Cardiac muscle cell (in vitro differentiated cells and primary cell): Measurements from ENCODE around the gene USP32. TPM values are rescaled to one million over a fixed set of nuclear protein-coding genes. Genes with fewer than 3 reads are reported as not detected.

Source experiments
- DNase-seq, 2 donors: peaks; one replicate each; pipeline versions ENCODE4 v3.0.0 to v3.0.0-alpha.2; 2010 to 2017; ENCODE audit warnings: low read depth in 1 of 2, low spot score in 1 of 2
- H3K27ac ChIP-seq: fragments of 200-600 bp; sonication (generic); 2 replicates; pipeline ENCODE4 v1.5.1; 2016
- H3K27me3 ChIP-seq: fragments of 200-600 bp; sonication (generic); 2 replicates; pipeline ENCODE4 v1.6.0; 2016; ENCODE audit warnings: control low read depth
- H3K36me3 ChIP-seq: fragments of 200-600 bp; sonication (generic); 2 replicates; pipeline ENCODE4 v1.5.1; 2016; ENCODE audit warnings: control low read depth
- H3K4me1 ChIP-seq: fragments of 200-600 bp; sonication (generic); 2 replicates; pipeline ENCODE4 v1.8.1; 2017; ENCODE audit warnings: low read depth, mild to moderate bottlenecking, mixed run types
- H3K4me3 ChIP-seq: fragments of 200-600 bp; sonication (generic); 2 replicates; pipeline ENCODE4 v1.5.1; 2016; ENCODE audit warnings: mild to moderate bottlenecking
- H3K9me3 ChIP-seq: fragments of 200-600 bp; sonication (generic); 2 replicates; pipeline ENCODE4 v1.5.1; 2017; ENCODE audit warnings: low read depth, mild to moderate bottlenecking, control low read depth
- polyA plus RNA-seq: library from polyadenylated mRNA; unstranded; fragments of >200 nt; fragmentation: Nextera tagmentation; extraction: Ambion mirVana; gene quantifications from 2 replicates; pipeline ENCODE4 v1.2.1, GENCODE V29; 2016
- total RNA-seq: library from RNA; depleted of rRNA; stranded (reverse); fragments of >200 nt; gene quantifications from 2 replicates; pipeline ENCODE4 v1.2.3, GENCODE V29; 2016
- TF ChIP-seq, protein P1 (sequence below): IDR thresholded peaks from 2 replicates; pipeline ENCODE4 v1.5.1; 2012; ENCODE audit warnings: low read depth, mild to moderate bottlenecking, low read length

USP32 gene
- total and polyA plus RNA-seq, 2 experiments from 2014 or later = 19.7 to 32.2 TPM

DNA sequence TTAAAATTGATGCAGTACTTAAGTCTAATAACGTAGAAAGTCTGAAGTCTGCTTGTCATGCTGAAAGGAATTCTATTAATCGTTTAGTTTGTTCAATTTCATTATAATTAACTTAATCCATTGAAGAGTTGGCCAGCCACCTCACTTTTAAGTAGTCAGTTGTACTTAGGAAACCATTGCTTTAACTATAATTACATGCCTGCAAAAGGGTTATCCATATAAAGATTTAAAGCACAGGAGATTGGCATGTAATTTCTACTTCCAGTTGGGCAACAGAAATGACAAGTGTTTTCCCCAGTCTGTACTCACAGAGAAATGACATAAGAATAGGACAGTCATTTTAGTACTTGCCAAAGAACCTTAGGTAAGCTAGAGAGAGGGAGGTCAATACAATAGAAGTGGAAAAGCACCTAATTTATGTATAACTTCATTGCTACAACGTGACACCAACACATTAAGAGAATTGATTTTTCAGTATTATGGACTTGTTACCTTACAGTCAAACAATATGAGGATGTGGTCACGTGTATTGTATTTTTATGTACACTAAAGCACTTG lies 3.7 kb upstream of the USP32 start:
- Histone ChIP-seq H3K4me1 (peaks cover 14% of the 10 kb centered on the region), H3K4me3 (no peak overlapping the region), H3K9me3 (no peaks in the 10 kb centered on the region), H3K36me3 (no peaks in the 10 kb centered on the region), H3K27ac (no peak overlapping the region), H3K27me3 (no peaks in the 10 kb centered on the region)
- no peak for DNase-seq
- TF ChIP-seq, protein P1, sequence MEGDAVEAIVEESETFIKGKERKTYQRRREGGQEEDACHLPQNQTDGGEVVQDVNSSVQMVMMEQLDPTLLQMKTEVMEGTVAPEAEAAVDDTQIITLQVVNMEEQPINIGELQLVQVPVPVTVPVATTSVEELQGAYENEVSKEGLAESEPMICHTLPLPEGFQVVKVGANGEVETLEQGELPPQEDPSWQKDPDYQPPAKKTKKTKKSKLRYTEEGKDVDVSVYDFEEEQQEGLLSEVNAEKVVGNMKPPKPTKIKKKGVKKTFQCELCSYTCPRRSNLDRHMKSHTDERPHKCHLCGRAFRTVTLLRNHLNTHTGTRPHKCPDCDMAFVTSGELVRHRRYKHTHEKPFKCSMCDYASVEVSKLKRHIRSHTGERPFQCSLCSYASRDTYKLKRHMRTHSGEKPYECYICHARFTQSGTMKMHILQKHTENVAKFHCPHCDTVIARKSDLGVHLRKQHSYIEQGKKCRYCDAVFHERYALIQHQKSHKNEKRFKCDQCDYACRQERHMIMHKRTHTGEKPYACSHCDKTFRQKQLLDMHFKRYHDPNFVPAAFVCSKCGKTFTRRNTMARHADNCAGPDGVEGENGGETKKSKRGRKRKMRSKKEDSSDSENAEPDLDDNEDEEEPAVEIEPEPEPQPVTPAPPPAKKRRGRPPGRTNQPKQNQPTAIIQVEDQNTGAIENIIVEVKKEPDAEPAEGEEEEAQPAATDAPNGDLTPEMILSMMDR = no peak

DNA sequence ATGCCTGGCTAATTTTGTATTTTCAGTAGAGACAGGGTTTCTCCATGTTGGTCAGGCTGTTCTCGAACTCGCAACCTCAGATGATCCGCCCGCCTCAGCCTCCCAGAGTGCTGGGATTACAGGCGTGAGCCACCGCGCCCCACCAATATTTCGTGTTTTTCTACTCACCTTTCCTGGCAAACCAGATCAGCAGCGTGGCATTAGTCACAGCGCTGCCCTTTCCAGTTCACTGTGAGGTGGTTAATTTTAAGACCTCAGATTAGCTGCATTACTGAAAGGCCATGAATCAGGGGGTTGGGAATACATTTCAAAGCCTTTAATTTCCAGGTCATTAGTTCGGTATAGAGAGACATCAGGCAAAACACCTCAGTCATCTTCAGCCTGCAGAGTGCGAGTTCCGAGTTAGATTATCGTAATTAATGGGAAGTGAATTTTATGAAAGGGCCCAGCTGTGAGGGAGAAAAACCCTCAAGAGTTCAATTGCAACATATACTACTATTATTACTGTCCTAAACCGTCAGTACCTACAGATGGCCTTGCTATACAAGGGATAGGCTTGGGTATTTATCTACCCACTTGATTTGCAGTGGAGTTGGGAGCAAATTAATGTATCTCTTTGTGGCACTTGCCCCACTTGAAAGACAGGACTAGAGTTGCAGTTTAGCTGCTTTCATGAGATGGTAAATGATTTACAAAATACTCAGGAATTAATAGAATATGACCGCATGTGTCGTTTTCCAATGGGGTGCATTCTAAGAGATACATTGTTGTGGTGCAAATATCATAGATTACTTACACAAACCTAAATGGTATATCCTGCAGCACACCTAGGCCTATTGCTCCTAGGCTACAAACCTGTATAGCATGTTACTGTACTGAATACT lies 2.1 kb upstream of the USP32 start:
- Histone ChIP-seq H3K4me3 (no peak overlapping the region), H3K9me3 (no peaks in the 10 kb centered on the region), H3K4me1 (peaks cover 21% of the 10 kb centered on the region), H3K27ac (no peak overlapping the region), H3K36me3 (no peaks in the 10 kb centered on the region), H3K27me3 (no peaks in the 10 kb centered on the region)
- TF ChIP-seq, protein P1 = no peak
- DNase-seq = no peak

DNA sequence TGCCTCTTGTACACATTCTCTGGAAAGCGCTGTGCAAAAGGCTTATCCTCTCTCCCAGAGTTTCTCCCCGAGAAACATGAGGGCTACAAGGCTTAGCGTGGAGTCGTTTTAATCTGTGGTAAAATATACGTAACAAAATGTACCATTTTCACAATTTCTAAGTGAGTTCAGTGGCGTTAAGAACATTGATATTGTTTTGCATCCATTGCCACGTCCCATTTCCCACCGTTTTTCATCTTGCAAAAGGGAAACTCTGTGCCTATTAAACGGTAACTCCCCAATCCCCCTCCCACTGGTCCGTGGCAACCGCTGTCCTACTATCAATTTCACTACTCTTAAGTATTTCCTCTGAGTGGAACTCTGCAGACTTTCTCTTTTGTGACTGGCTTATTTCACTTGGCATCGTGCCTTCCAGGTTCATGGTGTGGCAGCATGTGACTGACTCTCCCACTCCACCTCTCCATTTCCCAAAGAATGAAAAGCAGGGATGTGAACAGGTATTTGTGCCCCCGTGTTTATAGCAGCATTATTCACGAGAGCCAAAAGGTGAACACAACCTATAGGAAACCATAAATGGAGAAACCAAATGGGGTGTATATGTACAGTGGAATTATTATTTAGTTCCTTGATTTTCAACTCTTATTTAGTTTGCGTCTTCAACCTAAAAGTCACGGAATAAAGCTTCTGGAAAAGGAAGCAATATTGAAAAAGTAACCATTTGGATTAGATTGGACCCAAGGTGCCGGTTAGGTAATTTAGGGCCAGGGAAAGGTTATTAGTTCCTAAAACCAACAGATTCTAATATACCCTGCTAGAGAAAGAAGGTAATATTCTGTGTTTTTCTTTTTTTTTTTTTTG lies 1.1 kb upstream of the USP32 start:
- H3K27me3 ChIP-seq = no peaks in the 10 kb centered on the region
- no peaks in the 10 kb centered on the region for H3K36me3 ChIP-seq
- no peaks in the 10 kb centered on the region for H3K9me3 ChIP-seq
- DNase-seq = peak; percentile 32 to 80
- H3K27ac ChIP-seq = peak overlapping the region; percentile 95
- TF ChIP-seq, protein P1 = no peak
- H3K4me3 ChIP-seq = peak overlapping the region; percentile 90
- H3K4me1 ChIP-seq = peaks cover 31% of the 10 kb centered on the region

DNA sequence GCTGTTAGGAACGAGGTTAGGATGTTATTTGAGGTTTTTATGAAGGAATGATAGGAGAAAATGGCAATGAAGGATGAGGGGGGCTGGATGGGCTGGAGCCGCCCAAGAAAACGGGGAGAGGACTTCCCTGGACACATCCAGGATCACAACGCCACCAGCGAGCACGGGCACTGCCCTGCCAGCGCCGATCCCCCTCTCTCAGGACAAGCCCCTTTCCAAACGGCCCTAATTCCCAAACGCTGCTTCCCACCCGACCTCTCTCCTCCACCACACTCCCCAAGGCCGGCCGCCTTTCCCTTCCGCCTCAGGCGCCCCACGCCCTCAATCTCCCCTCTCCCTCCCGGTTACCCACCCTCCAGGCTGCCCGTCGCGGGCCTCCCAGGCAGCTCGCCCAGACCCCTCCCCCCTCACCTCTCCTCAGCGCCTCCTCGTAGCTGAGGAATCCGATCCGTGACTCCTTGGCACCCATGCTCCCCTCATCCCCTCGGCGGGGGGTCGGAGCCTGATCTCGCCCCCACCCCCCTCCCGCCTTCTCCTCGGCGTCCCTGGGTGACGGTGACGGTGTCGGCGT lies 377 bp downstream of the USP32 start:
- H3K36me3 ChIP-seq = no peaks in the 10 kb centered on the region
- TF ChIP-seq, protein P1 = no peak
- peak overlapping the region; percentile 90 for H3K4me3 ChIP-seq
- peak overlapping the region; percentile 95 for H3K27ac ChIP-seq
- H3K27me3 ChIP-seq = no peaks in the 10 kb centered on the region
- peaks cover 33% of the 10 kb centered on the region for H3K4me1 ChIP-seq
- peak in 1 of 2 donors; percentile 85 for DNase-seq
- no peaks in the 10 kb centered on the region for H3K9me3 ChIP-seq

DNA sequence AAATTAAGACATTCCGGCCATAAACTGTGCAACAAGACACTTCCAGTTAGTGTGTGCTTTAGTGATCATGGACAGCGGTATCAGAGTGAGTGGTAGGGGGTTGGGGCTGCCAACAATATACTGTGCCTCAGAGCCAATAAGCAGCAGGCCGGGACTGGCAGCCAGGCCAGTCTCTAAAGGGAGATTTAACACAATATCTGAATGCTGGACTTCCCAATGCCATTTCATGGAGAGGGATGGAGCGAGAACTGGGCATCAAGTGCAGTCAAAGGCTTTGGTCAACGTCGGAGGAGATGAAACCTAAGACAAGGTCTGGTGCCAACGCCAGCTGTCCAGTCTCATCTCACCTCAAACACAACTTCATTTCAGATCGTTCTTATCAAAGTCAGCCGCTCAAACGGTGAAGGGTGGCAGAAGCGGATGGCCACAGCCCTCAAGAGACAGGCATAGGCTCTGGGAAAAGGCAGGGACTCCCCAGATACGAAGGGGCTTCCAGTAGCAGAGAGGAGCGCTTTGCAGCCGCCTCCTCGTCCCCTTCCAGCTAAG lies 935 bp downstream of the USP32 start:
- H3K27ac ChIP-seq = peak overlapping the region; percentile 95
- no peaks in the 10 kb centered on the region for H3K27me3 ChIP-seq
- no peaks in the 10 kb centered on the region for H3K36me3 ChIP-seq
- no peaks in the 10 kb centered on the region for H3K9me3 ChIP-seq
- TF ChIP-seq, protein P1 = no peak
- peaks cover 34% of the 10 kb centered on the region for H3K4me1 ChIP-seq
- peak overlapping the region; percentile 90 for H3K4me3 ChIP-seq
- DNase-seq = peak; percentile 59 to 62
